NOMO-1 treated with dmso at 0.1 percent for 144 hours (cell line): ENCODE data around the gene POLR2B.
"Not testable (repeated sequence)": the region's sequence is repeated elsewhere in the genome, so short reads cannot be mapped to it uniquely, and the experiment has no call there.

Experiments
- DNase-seq: peaks from one replicate; lab custom pipeline; 2025; ENCODE audit not compliant: unreplicated experiment; lab: John Stamatoyannopoulos, UW

POLR2B gene

GRCh38 chr4:56986192-56986591 lies 7.5 kb downstream of the POLR2B start:
- DNase-seq: no peak

GRCh38 chr4:56986952-56987351 lies 8.3 kb downstream of the POLR2B start:
- DNase-seq: no peak

- DNase-seq: no peak
Observed at GRCh38 chr4:56990109-56990905, 11.6 kb downstream of the POLR2B start.

GRCh38 chr4:56995525-56995924 lies 16.8 kb downstream of the POLR2B start:
- DNase-seq: no peak

GRCh38 chr4:56999751-57000150 lies 21.1 kb downstream of the POLR2B start:
- no peak for DNase-seq

- no peak for DNase-seq
Observed at GRCh38 chr4:57013543-57014120, 34.9 kb downstream of the POLR2B start.

- DNase-seq: no peak
Observed at GRCh38 chr4:57018980-57019379, 40.3 kb downstream of the POLR2B start.

GRCh38 chr4:57020467-57021101 lies 41.9 kb downstream of the POLR2B start:
- no peak for DNase-seq

- no peak for DNase-seq
Observed at GRCh38 chr4:57023104-57023503, 44.4 kb downstream of the POLR2B start.

- no peak for DNase-seq
Observed at GRCh38 chr4:57034520-57034919, 55.8 kb downstream of the POLR2B start.

- no peak for DNase-seq
Observed at GRCh38 chr4:57037982-57038604, 59.4 kb downstream of the POLR2B start.

- DNase-seq: no peak
Observed at GRCh38 chr4:57039345-57039744, 60.6 kb downstream of the POLR2B start.

- no peak for DNase-seq
Observed at GRCh38 chr4:57040510-57040909, 61.8 kb downstream of the POLR2B start.

GRCh38 chr4:57041020-57041419 lies 62.3 kb downstream of the POLR2B start:
- DNase-seq: no peak

- DNase-seq: no peak
Observed at GRCh38 chr4:57042711-57043169, 64.0 kb downstream of the POLR2B start.

- no peak for DNase-seq
Observed at GRCh38 chr4:57043347-57044251, 64.9 kb downstream of the POLR2B start.

GRCh38 chr4:57044279-57044678 lies 65.6 kb downstream of the POLR2B start:
- DNase-seq: no peak

GRCh38 chr4:57044996-57045395 lies 66.3 kb downstream of the POLR2B start:
- DNase-seq: no peak

- DNase-seq: not testable (repeated sequence)
Observed at GRCh38 chr4:57047046-57047445, 68.3 kb downstream of the POLR2B start.

- DNase-seq: no peak
Observed at GRCh38 chr4:57048590-57049304, 70.1 kb downstream of the POLR2B start.
